ENCODE data around the gene SLC2A1. TPM values are rescaled to one million over a fixed set of nuclear protein-coding genes. Genes with fewer than 3 reads are reported as not detected.
A peak's percentile ranks its signal among the peaks of the same experiment; 100 is the strongest.

Gene SLC2A1
- total RNA-seq, 1 donor from 2014 or later = 117 TPM

DNA sequence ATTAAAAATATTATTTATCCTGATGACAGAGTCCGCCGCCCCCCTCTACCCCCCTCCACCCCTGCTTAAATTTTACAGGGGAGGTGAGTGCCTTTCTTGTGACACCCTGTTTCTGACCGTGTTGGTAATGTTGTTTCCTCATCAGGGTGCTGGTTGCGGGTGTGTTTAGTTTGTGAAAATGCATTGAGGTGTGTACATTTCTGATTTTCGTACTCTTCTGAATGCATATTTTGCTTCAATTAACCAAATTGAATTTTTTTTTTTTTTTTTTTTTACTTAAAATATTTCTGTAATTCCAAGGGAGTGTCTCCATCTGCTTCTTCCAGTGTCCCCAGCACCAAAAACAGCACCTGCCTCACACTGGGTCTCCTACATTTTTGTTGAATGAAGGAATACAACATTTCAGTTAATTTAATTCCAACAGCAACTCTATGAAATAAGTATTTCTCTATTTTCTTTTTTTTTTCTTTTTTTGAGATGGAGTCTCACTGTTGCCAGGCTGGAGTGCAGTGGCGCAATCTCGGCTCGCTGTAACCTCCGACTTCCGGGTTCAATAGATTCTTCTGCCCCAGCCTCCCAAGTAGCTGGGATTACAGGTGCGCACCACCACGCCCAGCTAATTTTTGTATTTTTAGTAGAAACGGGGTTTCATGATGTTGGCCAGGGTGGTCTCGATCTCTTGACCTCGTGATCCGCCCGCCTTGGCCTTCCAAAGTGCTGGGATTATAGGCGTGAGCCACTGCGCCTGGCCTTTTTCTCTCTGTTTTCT is 5.6 kb upstream of the SLC2A1 start:
- POLR2A ChIA-PET = interaction anchor here (1.2 to 21.5 kb wide), 4 partner anchors 12 to 41 kb away, joined by 3 to 694 read pairs (median 12); no protein-coding TSS in a partner anchor
- intact Hi-C loops (cut with micrococcal nuclease) = loop anchor here (5.0 kb wide), 1 partner anchor 38 kb away; no protein-coding TSS in a partner anchor

DNA sequence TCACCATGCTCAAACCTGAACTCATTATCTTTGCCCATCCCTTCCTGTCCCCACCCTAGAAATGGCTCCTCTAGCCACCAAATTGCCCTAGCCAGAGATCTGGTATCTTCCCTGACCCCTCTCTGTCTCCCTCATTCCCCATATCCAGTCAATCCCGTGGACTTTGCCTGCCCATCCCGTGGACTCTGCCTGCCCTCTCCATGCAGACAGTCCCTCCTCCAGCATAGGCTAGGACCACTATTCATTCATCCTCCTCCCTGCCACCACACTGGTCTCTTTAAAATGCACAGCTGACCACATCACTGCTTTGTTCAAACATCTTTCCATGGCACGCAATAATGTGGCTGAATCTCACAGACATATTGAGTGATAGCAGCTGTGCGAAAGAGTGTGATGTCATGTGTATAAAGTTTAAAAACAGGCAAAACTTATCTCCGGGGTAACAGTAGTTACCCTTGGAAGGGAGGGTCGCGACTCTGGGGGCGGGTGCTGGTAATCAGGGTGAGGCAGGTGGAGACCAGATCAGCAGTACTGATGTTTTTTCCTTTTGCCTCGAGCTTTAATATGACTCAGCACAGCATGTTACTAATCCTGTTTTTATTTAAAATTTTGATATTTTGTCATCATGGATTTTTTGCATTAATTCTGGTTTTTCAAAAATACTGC is 4.8 kb upstream of the SLC2A1 start:
- ChIA-PET CTCF (interaction anchor here (0.9 kb wide), 1 partner anchor 41 kb away, joined by 3 read pairs; no protein-coding TSS in a partner anchor), POLR2A (interaction anchor here (1.2 to 26.4 kb wide), 4 partner anchors 11 to 39 kb away, joined by 4 to 694 read pairs (median 232); no protein-coding TSS in a partner anchor)
- DNase-seq = no peak
- H3K9me3 Mint-ChIP-seq = no peaks in the 10 kb centered on the region
- peaks cover 1% of the 10 kb centered on the region for H3K27me3 Mint-ChIP-seq
- no peak overlapping the region for H3K27ac Mint-ChIP-seq
- H3K4me1 Mint-ChIP-seq = peaks cover 42% of the 10 kb centered on the region
- peaks cover 2% of the 10 kb centered on the region for H3K36me3 Mint-ChIP-seq (ENCODE audit: low read depth)
- ATAC-seq (ENCODE audit: low read depth) = no peak
- intact Hi-C loops (cut with micrococcal nuclease) = loop anchor here (5.0 kb wide), 1 partner anchor 39 kb away; no protein-coding TSS in a partner anchor
- TF ChIP-seq, protein P1, sequence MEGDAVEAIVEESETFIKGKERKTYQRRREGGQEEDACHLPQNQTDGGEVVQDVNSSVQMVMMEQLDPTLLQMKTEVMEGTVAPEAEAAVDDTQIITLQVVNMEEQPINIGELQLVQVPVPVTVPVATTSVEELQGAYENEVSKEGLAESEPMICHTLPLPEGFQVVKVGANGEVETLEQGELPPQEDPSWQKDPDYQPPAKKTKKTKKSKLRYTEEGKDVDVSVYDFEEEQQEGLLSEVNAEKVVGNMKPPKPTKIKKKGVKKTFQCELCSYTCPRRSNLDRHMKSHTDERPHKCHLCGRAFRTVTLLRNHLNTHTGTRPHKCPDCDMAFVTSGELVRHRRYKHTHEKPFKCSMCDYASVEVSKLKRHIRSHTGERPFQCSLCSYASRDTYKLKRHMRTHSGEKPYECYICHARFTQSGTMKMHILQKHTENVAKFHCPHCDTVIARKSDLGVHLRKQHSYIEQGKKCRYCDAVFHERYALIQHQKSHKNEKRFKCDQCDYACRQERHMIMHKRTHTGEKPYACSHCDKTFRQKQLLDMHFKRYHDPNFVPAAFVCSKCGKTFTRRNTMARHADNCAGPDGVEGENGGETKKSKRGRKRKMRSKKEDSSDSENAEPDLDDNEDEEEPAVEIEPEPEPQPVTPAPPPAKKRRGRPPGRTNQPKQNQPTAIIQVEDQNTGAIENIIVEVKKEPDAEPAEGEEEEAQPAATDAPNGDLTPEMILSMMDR (IDR thresholded peaks at IDR 0.05) = no peak
- no peak overlapping the region for H3K4me3 Mint-ChIP-seq

More for the DNA sequence above, 5.6 kb upstream of the SLC2A1 start:
- ATAC-seq (ENCODE audit: low read depth) (no peak), DNase-seq (no peak)
- Mint-ChIP-seq H3K4me3 (no peak overlapping the region), H3K9me3 (no peaks in the 10 kb centered on the region), H3K27me3 (no peaks in the 10 kb centered on the region), H3K4me1 (peaks cover 37% of the 10 kb centered on the region), H3K27ac (no peak overlapping the region), H3K36me3 (ENCODE audit: low read depth) (no peaks in the 10 kb centered on the region)
- CTCF ChIA-PET = interaction anchor here (0.9 kb wide), 1 partner anchor 42 kb away, joined by 3 read pairs; no protein-coding TSS in a partner anchor
- TF ChIP-seq, protein P1 (IDR thresholded peaks at IDR 0.05) = no peak

DNA sequence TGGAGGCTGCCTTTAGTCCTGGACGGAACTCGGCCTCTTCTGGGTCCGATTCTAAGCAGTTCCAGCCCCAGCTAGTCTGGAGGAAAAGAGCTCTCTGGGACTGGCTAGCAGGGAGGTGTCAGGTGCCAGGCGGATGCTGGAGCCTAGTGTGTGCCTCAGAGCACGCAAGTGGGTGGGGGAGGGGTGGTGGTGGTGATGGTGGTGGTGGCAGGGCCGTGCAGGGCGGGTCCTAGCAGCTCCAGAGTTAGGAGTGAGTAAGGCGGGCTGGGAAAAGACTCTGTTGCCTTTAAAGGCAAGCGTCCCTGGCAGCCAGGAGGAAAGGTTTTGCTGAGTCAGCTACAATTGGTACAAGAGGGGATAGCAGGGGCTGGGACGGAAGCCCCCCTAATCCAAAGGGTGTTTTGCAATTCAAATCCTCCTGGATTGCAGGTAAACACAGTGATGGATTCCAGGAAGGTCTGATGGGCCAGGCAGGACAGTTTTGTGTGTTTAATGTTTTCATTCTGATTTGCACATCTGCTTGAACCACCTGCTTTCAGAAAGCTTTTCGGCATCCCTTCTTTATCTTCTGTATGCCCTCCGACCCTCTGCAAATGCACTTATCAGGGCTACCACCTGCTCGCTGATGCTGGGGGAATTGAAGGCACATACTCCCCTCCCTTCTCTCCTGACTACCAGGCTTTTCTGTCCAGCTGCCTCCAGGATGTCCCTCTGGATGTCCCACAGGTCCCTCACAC is 4.1 kb upstream of the SLC2A1 start:
- DNase-seq = no peak
- Mint-ChIP-seq H3K9me3 (no peaks in the 10 kb centered on the region), H3K4me3 (no peak overlapping the region), H3K27me3 (peaks cover 1% of the 10 kb centered on the region), H3K4me1 (peaks cover 42% of the 10 kb centered on the region), H3K36me3 (ENCODE audit: low read depth) (peaks cover 2% of the 10 kb centered on the region), H3K27ac (no peak overlapping the region)
- CTCF ChIA-PET = interaction anchor here (0.7 to 2.8 kb wide), 4 partner anchors 40 to 111 kb away, joined by 3 to 17 read pairs (median 5); no protein-coding TSS in a partner anchor
- intact Hi-C loops (cut with micrococcal nuclease) = loop anchor here (5.0 kb wide), 1 partner anchor 39 kb away; no protein-coding TSS in a partner anchor
- POLR2A ChIA-PET = interaction anchor here (0.6 to 26.4 kb wide), 6 partner anchors 11 to 72 kb away, joined by 3 to 694 read pairs (median 16); no protein-coding TSS in a partner anchor
- TF ChIP-seq, protein P1 (IDR thresholded peaks at IDR 0.05) = no peak
- no peak for ATAC-seq (ENCODE audit: low read depth)

DNA sequence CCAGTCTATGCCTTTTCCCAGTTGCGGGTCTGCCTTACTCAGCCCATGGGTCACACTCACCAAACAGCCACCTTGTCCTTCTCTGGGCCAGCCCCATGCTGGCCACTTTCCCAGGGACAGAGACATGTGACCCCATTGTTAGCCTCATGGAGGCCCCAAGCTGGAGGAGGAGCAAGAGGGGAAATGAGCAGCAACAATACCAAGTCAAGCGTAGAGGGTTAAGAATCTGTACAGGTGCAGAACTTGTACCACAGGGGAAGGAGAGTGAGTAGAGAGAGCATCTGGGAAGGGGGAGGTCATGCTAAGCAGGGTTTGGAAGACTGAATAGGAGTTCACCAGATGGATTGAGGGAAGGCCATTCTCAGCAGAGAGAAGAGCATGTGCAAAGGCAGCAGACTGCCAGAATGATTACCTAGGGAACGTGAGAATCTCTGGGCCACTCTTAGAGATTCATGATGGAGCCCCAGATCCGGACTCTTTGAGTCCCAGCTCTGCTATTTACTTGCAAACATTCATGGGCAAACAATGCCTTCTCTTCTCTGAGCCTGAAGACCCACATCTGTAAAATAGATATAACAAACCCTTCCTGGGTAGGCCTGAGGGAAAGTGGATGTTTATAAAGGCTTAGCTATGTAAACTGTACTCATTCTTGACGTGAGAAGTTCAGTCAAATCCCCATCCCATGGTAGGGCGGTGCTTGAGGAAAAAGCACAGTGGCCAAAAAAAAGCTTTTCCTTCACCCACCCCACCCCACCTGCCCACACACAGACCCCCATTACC is 2.8 kb upstream of the SLC2A1 start:
- TF ChIP-seq, protein P1 (IDR thresholded peaks at IDR 0.05) = no peak
- intact Hi-C loops (cut with micrococcal nuclease) = loop anchor here (5.0 kb wide), 1 partner anchor 41 kb away; no protein-coding TSS in a partner anchor
- peak overlapping the region; percentile 70 for H3K27ac Mint-ChIP-seq
- no peaks in the 10 kb centered on the region for H3K9me3 Mint-ChIP-seq
- peaks cover 10% of the 10 kb centered on the region for H3K36me3 Mint-ChIP-seq (ENCODE audit: low read depth)
- ChIA-PET POLR2A (interaction anchor here (0.9 to 26.4 kb wide), 7 partner anchors 9 to 115 kb away, joined by 3 to 694 read pairs (median 10); partner anchors contain the start of gene ZNF691), CTCF (interaction anchor here (0.6 to 2.8 kb wide), 4 partner anchors 36 to 112 kb away, joined by 3 to 17 read pairs (median 6); no protein-coding TSS in a partner anchor)
- H3K27me3 Mint-ChIP-seq = peaks cover 1% of the 10 kb centered on the region
- ATAC-seq (ENCODE audit: low read depth) = no peak
- peak overlapping the region; percentile 49 for H3K4me3 Mint-ChIP-seq
- peaks cover 53% of the 10 kb centered on the region for H3K4me1 Mint-ChIP-seq
- DNase-seq = no peak

Data from activated B cell treated with CpG ODN at 0.5 μM for 24 hours (primary cell).